HL-60/S4 (cell line): Measurements from ENCODE around the gene BARX2.

Experiments
- in situ Hi-C: fragments of 300-500 bp; cut with MboI; formaldehyde crosslinking; loops from 2 replicates; pipeline ENCODE4 v1.14.3; 2022; ENCODE audit warnings: low sequenced_read_pairs

BARX2 gene

DNA sequence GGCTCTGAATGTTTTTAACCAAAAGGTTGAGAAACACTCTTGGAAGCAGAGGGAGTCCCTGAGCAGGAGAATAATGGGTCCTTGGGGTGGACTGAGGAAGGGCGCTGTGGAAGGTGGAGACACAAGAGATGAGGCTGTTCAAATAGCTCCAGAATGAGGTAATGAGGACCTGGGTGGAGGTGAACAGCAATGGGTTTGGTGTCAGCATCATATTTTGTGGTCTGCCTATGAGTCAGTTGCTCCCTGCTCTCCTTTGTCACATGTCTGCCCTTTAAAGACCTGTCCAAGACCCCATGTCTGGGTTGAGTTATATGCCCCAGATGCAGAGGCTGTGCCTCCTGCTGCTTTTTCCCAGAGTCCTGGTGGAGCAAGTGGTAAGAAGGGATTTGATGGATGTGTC lies 113.6 kb downstream of the BARX2 start:
- in situ Hi-C loops: no loop called here

DNA sequence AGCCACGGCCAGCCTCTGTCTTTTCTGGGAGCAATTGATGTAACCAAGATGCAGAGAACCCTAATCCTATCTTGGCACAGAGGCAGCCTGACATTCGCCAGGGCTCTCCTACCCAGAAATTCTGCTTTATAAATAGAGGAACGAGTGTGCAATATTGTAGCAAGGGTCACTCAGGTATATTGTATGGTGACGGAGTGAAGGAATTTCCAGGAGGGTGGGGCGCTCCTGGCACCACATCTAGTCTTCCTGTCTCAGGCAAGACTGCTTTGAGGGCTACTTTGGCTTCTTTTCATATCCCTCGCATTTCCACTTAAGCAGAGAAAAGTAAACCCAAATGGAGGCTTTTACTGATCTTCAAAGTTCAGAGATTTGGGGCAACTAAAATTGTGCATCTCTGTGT lies 114.4 kb downstream of the BARX2 start:
- in situ Hi-C loops: no loop called here

- in situ Hi-C loops: no loop called here
These were observed 118.1 kb downstream of the BARX2 start for GRCh38 chr11:129493746-129494145.
